Cardiac fibroblast (primary cell): Measurements from ENCODE around the gene FSTL5.

Source experiments
- DNase-seq, 2 donors: peaks; one replicate each; pipeline versions ENCODE4 v3.0.0 to v3.0.0-alpha.2; 2010; ENCODE audit warnings: low read depth in 2 of 2
- H3K4me3 ChIP-seq, 2 donors: replicated peaks in 1 of 2; 1 replicate in 1 of 2; 2 replicates in 1 of 2; pipeline ENCODE4 v1.5.1; 2011; ENCODE audit warnings: low read depth in 2 of 2, low read length in 2 of 2, mild to moderate bottlenecking in 2 of 2, moderate library complexity in 1 of 2
- TF ChIP-seq, protein P1 (sequence below): IDR thresholded peaks from one replicate; pipeline ENCODE4 v1.5.1; 2011; ENCODE audit warnings: low read depth, mild to moderate bottlenecking, low read length, inconsistent platforms

FSTL5 gene

GRCh38 chr4:161664740-161665139, 499.1 kb downstream of the FSTL5 start:
- TF ChIP-seq, protein P1, sequence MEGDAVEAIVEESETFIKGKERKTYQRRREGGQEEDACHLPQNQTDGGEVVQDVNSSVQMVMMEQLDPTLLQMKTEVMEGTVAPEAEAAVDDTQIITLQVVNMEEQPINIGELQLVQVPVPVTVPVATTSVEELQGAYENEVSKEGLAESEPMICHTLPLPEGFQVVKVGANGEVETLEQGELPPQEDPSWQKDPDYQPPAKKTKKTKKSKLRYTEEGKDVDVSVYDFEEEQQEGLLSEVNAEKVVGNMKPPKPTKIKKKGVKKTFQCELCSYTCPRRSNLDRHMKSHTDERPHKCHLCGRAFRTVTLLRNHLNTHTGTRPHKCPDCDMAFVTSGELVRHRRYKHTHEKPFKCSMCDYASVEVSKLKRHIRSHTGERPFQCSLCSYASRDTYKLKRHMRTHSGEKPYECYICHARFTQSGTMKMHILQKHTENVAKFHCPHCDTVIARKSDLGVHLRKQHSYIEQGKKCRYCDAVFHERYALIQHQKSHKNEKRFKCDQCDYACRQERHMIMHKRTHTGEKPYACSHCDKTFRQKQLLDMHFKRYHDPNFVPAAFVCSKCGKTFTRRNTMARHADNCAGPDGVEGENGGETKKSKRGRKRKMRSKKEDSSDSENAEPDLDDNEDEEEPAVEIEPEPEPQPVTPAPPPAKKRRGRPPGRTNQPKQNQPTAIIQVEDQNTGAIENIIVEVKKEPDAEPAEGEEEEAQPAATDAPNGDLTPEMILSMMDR, result no peak
- H3K4me3 ChIP-seq, result no peak overlapping the region
- no peak for DNase-seq

DNA sequence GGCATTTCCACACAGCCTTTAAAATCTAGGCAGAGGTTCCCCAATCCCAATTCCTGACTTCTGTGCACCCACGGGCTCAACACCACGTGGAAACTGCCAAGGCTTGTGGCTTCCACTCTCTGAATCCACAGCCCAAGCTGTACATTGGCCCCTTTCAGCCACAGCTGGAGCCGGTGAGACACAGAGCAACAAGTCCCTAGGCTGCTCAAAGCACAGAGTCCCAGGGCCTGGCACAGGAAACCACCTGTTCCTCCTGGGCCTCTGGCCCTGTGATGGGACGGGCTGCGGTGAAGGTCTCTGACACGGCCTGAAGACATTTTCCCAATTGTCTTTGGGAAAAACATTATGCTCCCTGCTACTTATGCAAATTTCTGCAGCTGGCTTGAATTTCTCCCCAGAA, 500.0 kb downstream of the FSTL5 start:
- TF ChIP-seq, protein P1, result no peak
- DNase-seq, result no peak
- H3K4me3 ChIP-seq, result no peak overlapping the region

GRCh38 chr4:161658676-161659075, 505.1 kb downstream of the FSTL5 start:
- DNase-seq, result no peak
- H3K4me3 ChIP-seq, result no peak overlapping the region
- TF ChIP-seq, protein P1, result no peak

DNA sequence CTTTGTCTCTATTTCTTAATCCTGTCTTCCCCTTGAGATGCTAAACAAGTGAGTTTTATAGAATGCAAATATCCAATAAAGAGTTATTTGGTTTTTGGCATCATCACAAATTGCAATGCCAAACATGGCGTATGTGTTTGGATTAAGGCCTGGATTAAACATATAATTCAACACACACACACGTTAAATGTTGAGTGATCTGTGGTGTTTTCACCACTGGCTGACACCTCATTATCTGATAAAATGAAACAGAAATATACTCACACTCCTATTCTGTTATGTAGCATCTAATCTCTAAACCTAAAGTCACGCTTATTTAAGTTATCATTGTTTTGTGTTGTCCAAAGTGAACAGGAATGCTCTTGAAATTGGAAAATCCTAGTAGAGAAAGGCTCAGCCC, 506.2 kb downstream of the FSTL5 start:
- TF ChIP-seq, protein P1, result no peak
- no peak overlapping the region for H3K4me3 ChIP-seq
- DNase-seq, result no peak

- no peak for DNase-seq
- TF ChIP-seq, protein P1, result no peak
- H3K4me3 ChIP-seq, result no peak overlapping the region
Measured at GRCh38 chr4:161656594-161656993, 507.2 kb downstream of the FSTL5 start.

DNA sequence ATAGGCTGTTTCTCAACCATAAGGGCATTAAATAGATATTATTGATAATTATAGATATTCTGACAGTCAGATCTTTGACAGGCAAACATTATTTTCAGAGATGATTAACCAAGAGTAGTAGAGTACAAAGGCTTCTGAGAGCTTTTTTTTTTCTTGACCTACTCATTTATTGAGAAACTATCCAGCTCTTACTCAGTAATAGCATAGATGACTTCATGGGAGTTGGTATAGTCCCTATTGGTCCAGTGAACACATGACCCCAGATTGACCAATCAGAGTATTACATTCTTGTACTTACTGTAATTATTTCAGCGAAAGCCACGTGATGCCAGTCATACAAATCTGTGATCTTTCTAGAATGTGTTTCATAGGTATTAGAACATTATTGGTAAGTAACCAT, 508.7 kb downstream of the FSTL5 start:
- TF ChIP-seq, protein P1, result no peak
- H3K4me3 ChIP-seq, result no peak overlapping the region
- DNase-seq, result no peak

GRCh38 chr4:161653697-161654096, 510.1 kb downstream of the FSTL5 start:
- no peak for DNase-seq
- TF ChIP-seq, protein P1, result no peak
- H3K4me3 ChIP-seq, result no peak overlapping the region
